Suprapubic skin (tissue), 4 donors: ENCODE results near the gene SIK3.

ENCODE experiments used
- CTCF ChIP-seq, 2 donors: fragments of 200-600 bp in 1 of 2; fragments of 450-650 bp in 1 of 2; sonication (generic) in 1 of 2; IDR thresholded peaks; one replicate each; pipeline ENCODE4 v1.5.1; 2016 to 2019; ENCODE audit warnings: antibody characterized with exemption in 2 of 2, mild to moderate bottlenecking in 1 of 2, moderate library complexity in 1 of 2
- EP300 ChIP-seq: sonication (generic); formaldehyde crosslinking; IDR thresholded peaks from one replicate; pipeline ENCODE4 v1.6.1; 2017; ENCODE audit warnings: antibody characterized with exemption
- POLR2A ChIP-seq, 2 donors: fragments of 450-650 bp; IDR thresholded peaks; one replicate each; pipeline ENCODE4 v1.6.1; 2017; ENCODE audit warnings: antibody characterized with exemption in 2 of 2, mild to moderate bottlenecking in 2 of 2, moderate library complexity in 2 of 2
- POLR2AphosphoS5 ChIP-seq, 3 donors: sonication (generic); formaldehyde crosslinking; IDR thresholded peaks; one replicate each; pipeline ENCODE4 v1.6.1; 2017; ENCODE audit warnings: antibody characterized with exemption in 3 of 3

GRCh38 chr11:116888884-116889549, 209.2 kb downstream of the SIK3 start:
- TF ChIP-seq POLR2A (IDR thresholded peaks at IDR 0.05) (no peak), POLR2AphosphoS5 (IDR thresholded peaks at IDR 0.05) (no peak), CTCF (IDR thresholded peaks at IDR 0.05) (no peak), EP300 (no peak)
